Measurements from ENCODE around the gene TPRG1.
"Not testable (repeated sequence)": the region's sequence is repeated elsewhere in the genome, so short reads cannot be mapped to it uniquely, and the experiment has no call there.

TPRG1 gene

DNA sequence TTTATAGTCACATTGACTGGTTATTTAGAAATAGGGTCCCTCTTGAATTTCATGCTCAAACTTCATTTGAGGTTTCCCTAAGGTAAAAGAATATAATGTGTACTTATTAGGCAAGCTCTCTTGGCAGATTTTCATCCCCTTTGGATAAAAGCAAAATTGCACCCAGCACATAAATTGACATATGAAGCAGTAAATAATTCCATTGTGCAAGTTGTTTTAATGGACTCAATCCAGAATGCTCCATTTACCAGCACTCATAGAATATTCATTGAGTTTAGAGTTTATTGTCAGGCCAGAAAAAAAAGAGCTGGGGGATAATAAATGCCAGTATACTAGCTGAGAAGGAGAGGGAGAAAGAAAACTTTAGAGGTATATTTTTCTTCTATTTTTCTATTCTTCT lies 136.8 kb downstream of the TPRG1 start:
- DNase-seq (no peak), ATAC-seq (replicated peaks) (no peak)
- peak overlapping the region; percentile 85 for H3K27ac Mint-ChIP-seq
- no peak overlapping the region for H3K4me3 Mint-ChIP-seq
- H3K36me3 Mint-ChIP-seq, result no peaks in the 10 kb centered on the region
- H3K4me1 Mint-ChIP-seq, result peaks cover 0 to 7% of the 10 kb centered on the region in 2 donors
- H3K27me3 Mint-ChIP-seq, result peaks cover 5 to 18% of the 10 kb centered on the region in 2 donors
- H3K9me3 Mint-ChIP-seq, result no peaks in the 10 kb centered on the region

DNA sequence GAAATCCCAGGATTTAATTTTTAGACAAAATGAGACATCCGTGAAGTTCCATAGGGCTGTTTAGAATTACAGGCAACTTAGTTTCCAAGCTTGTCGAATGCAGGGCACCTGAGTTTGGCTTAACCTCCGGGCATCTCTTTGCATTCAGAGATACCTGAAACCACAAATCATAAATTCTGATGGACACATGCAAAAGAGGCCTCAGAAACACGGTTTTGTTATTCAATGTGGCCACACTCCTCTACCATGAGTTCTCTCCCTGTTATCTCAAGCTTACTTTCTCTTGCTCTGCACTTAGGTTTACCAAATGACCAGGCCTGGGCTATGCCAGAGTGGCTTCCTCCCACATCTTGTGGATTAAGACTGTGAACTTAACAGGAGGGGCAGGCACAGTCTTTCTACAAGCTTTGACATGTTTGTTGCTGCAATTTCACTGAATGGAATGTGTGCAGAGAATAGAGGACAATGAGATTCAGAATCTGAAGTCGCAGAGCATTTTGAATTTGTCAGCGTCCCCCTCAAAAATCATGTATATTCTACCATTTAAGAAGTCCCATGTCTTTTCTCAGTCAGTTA lies 137.7 kb downstream of the TPRG1 start:
- Mint-ChIP-seq H3K27ac (no peak overlapping the region), H3K27me3 (peaks cover 11 to 23% of the 10 kb centered on the region in 2 donors), H3K4me1 (peaks cover 0 to 7% of the 10 kb centered on the region in 2 donors), H3K36me3 (no peaks in the 10 kb centered on the region), H3K9me3 (no peaks in the 10 kb centered on the region), H3K4me3 (no peak overlapping the region)
- DNase-seq (no peak), ATAC-seq (replicated peaks) (no peak)

DNA sequence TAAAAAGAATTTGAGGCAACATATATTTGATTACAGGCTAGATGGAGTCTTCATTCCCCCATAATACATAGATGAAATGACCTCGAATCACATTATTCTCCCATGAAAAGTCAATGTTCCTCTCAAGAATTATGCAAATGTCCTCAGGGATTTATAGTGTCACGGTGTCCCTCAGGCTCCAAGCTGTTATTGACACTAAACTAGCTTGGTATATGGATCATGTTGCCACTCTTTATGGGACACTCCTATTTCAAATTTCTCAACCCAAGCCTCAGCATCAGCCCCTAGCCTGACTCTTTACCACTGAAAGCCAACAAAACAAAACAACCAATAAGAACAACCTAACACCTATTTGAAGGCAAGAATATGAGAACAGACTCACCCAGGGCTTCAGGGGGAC lies 139.8 kb downstream of the TPRG1 start:
- Mint-ChIP-seq H3K27me3 (peaks cover 11 to 30% of the 10 kb centered on the region in 2 donors), H3K4me1 (peaks cover 0 to 7% of the 10 kb centered on the region in 2 donors), H3K4me3 (no peak overlapping the region), H3K27ac (no peak overlapping the region), H3K36me3 (no peaks in the 10 kb centered on the region), H3K9me3 (no peaks in the 10 kb centered on the region)
- ATAC-seq (replicated peaks), result no peak
- no peak for DNase-seq

DNA sequence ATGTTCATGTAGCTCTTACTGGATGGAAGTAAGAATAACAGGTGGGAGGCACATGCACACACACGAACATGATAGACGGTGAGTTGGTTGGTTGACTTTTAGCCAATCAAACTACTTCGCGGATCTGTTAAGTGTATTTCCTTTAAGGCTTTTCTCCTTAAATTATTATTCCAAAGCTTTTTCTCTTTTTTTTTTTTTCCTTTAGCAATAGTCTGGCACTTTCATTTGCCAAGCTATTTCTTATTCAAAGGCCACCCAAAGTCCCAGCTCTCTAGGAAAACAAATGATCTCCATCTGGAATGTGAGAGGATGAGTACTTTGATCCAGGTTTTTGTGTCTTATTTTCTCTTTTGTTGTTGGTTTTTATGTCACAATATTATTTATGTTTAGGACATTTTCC lies 141.1 kb downstream of the TPRG1 start:
- no peak for ATAC-seq (replicated peaks)
- peaks cover 0 to 3% of the 10 kb centered on the region in 2 donors for H3K4me1 Mint-ChIP-seq
- no peaks in the 10 kb centered on the region for H3K9me3 Mint-ChIP-seq
- H3K27me3 Mint-ChIP-seq, result peaks cover 11 to 32% of the 10 kb centered on the region in 2 donors
- no peak for DNase-seq
- no peaks in the 10 kb centered on the region for H3K36me3 Mint-ChIP-seq
- H3K4me3 Mint-ChIP-seq, result no peak overlapping the region
- H3K27ac Mint-ChIP-seq, result no peak overlapping the region

DNA sequence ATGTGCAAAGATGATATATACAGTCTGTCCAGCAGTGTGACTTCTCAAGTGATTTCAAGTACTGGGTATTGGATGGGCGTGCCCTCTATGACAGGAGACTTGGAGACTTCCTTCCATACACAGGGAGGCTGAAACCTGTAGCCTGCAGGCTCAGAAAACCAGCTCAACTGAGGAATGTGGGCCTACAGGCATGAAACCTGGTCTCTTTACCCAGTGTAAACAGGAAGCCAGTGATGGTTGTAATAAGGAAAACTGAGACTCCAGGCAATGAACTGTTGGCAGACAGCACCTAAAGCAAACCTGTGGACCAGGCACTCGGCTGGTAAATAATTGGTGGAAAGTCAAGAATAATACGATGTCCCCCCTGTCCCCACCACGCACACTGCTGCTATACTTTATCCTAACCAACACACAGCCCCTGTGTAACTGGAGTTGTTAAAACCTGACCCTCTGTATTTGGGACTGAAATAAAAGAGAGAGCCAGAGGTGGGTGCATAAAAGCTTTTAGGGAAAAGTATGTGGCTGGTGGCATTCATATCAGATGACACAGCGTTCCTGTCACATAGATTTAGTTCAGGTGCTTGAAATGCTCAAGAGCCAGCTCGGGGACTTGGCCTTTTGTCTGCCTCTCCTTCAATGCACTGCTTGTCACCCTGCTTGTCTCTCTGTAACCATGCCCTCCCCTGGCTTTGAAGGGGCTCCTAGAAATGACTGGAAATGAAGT lies 144.7 kb downstream of the TPRG1 start:
- no peak for ATAC-seq (replicated peaks)
- Mint-ChIP-seq H3K27me3 (peaks cover 21 to 54% of the 10 kb centered on the region in 2 donors), H3K4me3 (no peak overlapping the region), H3K27ac (no peak overlapping the region), H3K4me1 (no peaks in the 10 kb centered on the region), H3K36me3 (no peaks in the 10 kb centered on the region), H3K9me3 (no peaks in the 10 kb centered on the region)
- DNase-seq, result no peak

DNA sequence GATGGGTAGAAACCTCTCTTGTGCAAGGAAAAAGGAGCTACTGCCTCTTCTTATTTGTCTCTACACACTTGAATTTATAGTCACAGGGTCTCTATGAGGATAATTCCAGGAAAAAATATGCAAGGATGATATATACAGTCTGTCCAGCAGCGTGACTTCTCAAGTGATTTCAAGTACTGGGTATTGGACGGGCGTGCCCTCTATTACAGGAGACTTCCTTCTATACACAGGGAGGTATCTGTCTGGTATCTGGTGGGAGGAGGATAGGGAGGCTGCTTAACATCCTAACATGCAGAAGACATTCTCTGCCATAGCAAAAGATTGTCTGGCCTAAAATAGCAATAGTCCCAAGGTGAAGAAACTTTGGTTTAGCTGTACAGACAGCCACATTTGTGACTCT lies 146.1 kb downstream of the TPRG1 start:
- Mint-ChIP-seq H3K27ac (no peak overlapping the region), H3K27me3 (peaks cover 30 to 56% of the 10 kb centered on the region in 2 donors), H3K36me3 (peaks cover 0 to 7% of the 10 kb centered on the region in 2 donors), H3K4me1 (peaks cover 0 to 2% of the 10 kb centered on the region in 2 donors), H3K9me3 (peaks cover 0 to 8% of the 10 kb centered on the region in 2 donors), H3K4me3 (no peak overlapping the region)
- ATAC-seq (replicated peaks), result no peak
- no peak for DNase-seq

DNA sequence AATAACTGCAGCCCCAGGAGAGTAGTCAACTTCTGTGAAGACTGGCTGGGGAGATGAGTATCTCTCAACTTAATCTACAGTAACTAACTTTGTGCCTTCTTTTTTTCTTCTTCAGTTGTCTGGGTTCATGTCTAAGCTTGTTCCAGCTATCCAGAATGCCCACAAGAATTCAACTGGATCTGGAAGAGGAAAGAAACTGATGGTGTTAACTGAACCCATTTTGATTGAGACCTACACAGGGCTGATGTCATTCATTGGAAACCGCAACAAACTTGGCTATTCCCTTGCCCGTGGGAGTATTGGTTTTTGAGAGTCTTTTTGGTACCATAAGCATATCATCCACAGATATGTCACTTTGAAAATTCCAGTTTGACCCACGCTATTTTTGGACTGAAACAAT lies 148.7 kb downstream of the TPRG1 start:
- DNase-seq (no peak), ATAC-seq (replicated peaks) (no peak)
- H3K4me3 Mint-ChIP-seq, result no peak overlapping the region
- peaks cover 0 to 7% of the 10 kb centered on the region in 2 donors for H3K36me3 Mint-ChIP-seq
- peaks cover 6 to 9% of the 10 kb centered on the region in 2 donors for H3K9me3 Mint-ChIP-seq
- H3K4me1 Mint-ChIP-seq, result peaks cover 7 to 16% of the 10 kb centered on the region in 2 donors
- no peak overlapping the region for H3K27ac Mint-ChIP-seq
- peaks cover 24 to 43% of the 10 kb centered on the region in 2 donors for H3K27me3 Mint-ChIP-seq

DNA sequence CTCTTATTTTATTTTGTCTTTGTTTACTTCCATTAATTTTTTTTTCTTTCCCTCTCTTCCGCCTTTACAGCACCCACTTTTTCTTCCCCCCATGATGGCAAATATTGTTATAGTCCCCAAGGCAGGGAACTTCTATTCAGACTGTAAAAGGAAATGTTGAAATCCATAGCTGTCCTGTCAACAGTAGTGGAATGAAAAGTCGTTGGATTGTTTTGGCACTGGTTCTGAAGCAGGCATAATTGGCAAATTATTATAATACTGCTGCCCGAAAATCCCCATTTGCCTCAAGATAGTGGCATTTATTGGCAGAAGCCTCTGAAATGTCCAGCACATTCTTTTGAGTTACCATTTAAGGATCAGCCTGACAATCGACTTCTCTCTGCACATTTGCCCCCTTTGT lies 150.6 kb downstream of the TPRG1 start:
- Mint-ChIP-seq H3K36me3 (peaks cover 0 to 7% of the 10 kb centered on the region in 2 donors), H3K9me3 (peaks cover 6 to 9% of the 10 kb centered on the region in 2 donors), H3K4me1 (peaks cover 8 to 18% of the 10 kb centered on the region in 2 donors), H3K27ac (no peak overlapping the region), H3K27me3 (peaks cover 24 to 39% of the 10 kb centered on the region in 2 donors), H3K4me3 (no peak overlapping the region)
- ATAC-seq (replicated peaks), result no peak
- no peak for DNase-seq

DNA sequence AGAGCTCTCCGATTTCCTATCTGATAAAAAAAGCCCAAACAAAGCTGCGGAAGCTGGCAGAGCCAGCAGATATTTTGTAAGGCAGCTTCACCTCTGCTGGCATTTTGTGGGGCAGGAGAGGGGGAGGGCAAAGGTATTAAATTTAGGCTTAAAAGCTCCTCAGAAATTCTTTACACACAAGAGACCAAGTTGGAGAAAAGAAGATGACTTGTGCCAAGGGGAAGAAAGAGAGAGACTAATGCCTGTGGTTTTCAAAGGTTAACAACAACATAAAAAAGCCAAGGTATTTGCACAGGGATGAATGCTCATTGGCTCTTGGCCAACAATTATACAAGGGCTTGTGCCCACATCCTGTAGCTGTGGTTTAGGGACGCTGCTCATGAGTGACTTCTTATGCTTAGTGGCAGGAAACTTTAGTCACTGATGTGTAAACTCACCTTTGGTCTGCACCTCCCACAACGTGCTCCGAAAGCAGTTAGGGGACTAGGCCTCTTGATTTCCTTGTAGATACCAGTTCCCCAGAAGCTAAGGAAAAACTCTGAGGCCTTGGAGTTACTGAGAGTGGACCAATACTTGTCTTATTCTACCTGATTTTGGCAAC lies 152.9 kb downstream of the TPRG1 start:
- ATAC-seq (replicated peaks), result peak; percentile 99
- H3K9me3 Mint-ChIP-seq, result peaks cover 6 to 9% of the 10 kb centered on the region in 2 donors
- H3K4me3 Mint-ChIP-seq, result peak overlapping the region; percentile 44 to 51
- peaks cover 0 to 7% of the 10 kb centered on the region in 2 donors for H3K36me3 Mint-ChIP-seq
- peaks cover 8 to 18% of the 10 kb centered on the region in 2 donors for H3K4me1 Mint-ChIP-seq
- H3K27me3 Mint-ChIP-seq, result peaks cover 23 to 25% of the 10 kb centered on the region in 2 donors
- DNase-seq, result peak; percentile 75
- peak overlapping the region; percentile 77 for H3K27ac Mint-ChIP-seq

DNA sequence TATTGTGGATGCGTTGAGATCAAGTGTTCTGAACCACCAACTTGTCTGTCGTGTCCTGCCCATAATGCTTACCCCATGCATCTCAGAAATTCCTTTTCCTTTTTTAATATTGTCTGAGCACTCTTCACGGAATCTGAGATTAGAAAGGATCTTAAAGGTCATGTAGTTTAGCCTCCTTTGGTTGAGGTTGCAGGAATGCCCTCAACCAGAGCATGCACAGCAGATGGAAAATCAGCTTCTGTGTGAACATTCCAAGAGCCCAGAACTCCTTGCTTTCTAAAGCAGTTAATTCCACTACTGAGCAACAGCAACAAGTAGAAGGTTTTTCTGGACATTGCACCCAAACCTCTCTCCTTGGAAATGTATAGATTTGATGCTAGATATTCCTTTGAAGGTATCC lies 153.7 kb downstream of the TPRG1 start:
- no peak for ATAC-seq (replicated peaks)
- H3K36me3 Mint-ChIP-seq, result peaks cover 0 to 7% of the 10 kb centered on the region in 2 donors
- H3K4me1 Mint-ChIP-seq, result peaks cover 8 to 18% of the 10 kb centered on the region in 2 donors
- no peak overlapping the region for H3K4me3 Mint-ChIP-seq
- no peak overlapping the region for H3K27ac Mint-ChIP-seq
- DNase-seq, result no peak
- peaks cover 6 to 9% of the 10 kb centered on the region in 2 donors for H3K9me3 Mint-ChIP-seq
- H3K27me3 Mint-ChIP-seq, result peaks cover 21 to 27% of the 10 kb centered on the region in 2 donors

DNA sequence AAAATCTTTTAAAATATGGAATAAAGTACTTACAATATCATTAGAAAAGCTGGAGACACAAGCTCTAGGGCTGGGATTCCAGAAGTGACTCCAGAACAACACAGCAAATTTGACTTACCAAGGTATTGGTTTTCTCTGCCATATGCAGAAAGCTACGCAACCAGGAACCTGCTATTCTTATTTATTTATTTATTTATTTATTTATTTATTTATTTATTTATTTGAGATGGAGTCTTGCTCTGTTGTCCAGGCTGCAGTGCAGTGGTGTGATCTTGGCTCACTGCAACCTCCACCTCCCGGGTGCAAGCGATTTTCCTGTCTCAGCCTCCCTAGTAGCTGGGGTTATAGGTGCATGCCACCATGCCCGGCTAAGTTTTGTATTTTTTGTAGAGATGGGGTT lies 157.9 kb downstream of the TPRG1 start:
- not testable (repeated sequence) for H3K4me3 Mint-ChIP-seq; DNase-seq; H3K36me3 Mint-ChIP-seq; H3K9me3 Mint-ChIP-seq; ATAC-seq (replicated peaks); H3K27ac Mint-ChIP-seq
- H3K4me1 Mint-ChIP-seq, result peaks cover 2 to 11% of the 10 kb centered on the region in 2 donors
- peaks cover 20 to 24% of the 10 kb centered on the region in 2 donors for H3K27me3 Mint-ChIP-seq

DNA sequence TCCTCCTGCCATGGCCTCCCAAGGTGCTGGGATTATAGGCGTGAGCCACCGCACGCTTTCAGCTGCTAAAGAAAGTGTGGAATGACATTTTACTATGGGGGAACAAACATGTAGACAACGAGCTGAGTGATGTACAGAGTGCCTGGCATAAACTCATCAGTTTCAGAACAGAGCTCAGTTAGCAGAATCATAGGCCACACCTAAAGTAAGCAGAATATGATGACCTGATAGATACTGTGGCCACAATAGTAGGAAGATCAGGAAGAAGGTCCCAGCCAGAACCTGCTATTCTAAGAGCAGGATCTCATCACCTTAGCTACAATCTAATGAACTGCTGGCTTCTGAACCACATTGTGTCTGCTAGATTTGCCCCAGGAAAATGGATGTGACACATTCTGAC lies 158.3 kb downstream of the TPRG1 start:
- no peak overlapping the region for H3K27ac Mint-ChIP-seq
- no peak for ATAC-seq (replicated peaks)

DNA sequence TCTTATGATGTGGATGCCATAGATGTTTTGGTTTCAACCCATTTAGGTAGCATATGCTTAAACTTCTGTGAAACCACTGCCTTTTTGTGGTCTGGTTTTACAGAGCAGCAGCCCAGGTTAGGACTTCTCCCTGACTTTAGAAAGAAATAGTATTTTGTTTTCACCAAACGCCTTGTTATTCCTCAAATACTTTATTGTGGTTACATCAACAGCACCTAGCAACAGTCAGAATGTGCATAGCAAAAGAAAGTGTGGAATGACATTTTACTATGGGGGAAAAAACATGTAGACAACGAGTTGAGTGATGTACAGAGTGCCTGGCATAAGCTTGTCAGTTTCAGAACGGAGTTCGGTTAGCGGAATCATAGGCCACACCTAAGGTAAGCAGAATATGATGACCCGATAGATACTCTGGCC lies 159.2 kb downstream of the TPRG1 start:
- H3K4me3 Mint-ChIP-seq, result no peak overlapping the region
- ATAC-seq (replicated peaks), result no peak
- H3K36me3 Mint-ChIP-seq, result no peaks in the 10 kb centered on the region
- no peaks in the 10 kb centered on the region for H3K9me3 Mint-ChIP-seq
- DNase-seq, result no peak
- no peak overlapping the region for H3K27ac Mint-ChIP-seq
- peaks cover 20 to 24% of the 10 kb centered on the region in 2 donors for H3K27me3 Mint-ChIP-seq
- H3K4me1 Mint-ChIP-seq, result no peaks in the 10 kb centered on the region

More for the DNA sequence above, 158.3 kb downstream of the TPRG1 start:
- peaks cover 0 to 2% of the 10 kb centered on the region in 2 donors for H3K9me3 Mint-ChIP-seq
- peaks cover 2 to 6% of the 10 kb centered on the region in 2 donors for H3K4me1 Mint-ChIP-seq
- no peak for DNase-seq
- no peak overlapping the region for H3K4me3 Mint-ChIP-seq
- no peaks in the 10 kb centered on the region for H3K36me3 Mint-ChIP-seq
- peaks cover 20 to 24% of the 10 kb centered on the region in 2 donors for H3K27me3 Mint-ChIP-seq

DNA sequence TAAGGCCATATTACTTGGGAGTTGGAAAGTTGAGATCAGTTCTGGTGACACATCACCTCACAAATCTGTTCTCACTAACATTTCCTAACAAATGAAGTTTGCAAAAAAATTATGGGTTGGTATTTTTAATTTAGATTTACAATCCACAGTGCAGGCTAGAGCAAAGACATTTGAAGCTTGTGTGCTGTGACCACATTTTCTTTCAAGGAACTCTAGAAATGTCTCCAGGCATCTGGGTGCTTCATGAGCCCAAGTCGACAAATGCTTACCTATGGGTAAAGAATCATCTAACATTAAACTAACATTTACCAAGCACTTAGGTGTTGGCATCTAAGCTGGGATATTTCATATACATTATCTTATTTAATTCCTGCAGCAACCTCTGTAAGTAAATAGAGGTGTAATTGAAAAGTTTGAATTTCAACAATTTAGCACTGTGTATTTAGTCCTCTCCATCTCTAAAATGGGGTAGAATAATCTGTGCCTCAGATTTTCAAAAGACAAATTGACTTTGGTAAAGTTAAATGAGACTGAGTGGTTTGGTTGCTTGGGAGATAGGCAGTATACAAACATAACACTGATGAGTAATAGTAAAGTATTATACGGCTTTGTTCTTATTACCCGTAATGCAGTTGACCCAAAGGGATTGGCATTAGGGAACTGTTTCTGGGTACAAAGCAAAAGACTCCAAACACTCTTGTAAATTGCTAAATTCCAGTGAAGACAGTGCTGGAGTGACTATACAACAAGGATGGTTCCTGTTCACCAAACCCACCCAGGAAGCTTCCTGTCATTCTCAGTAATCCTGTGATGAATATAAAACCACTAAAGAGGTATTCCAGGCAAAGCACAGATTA lies 162.5 kb downstream of the TPRG1 start:
- Mint-ChIP-seq H3K9me3 (no peaks in the 10 kb centered on the region), H3K27ac (no peak overlapping the region), H3K36me3 (no peaks in the 10 kb centered on the region), H3K4me1 (no peaks in the 10 kb centered on the region), H3K27me3 (peaks cover 22 to 38% of the 10 kb centered on the region in 2 donors), H3K4me3 (no peak overlapping the region)
- DNase-seq, result no peak
- ATAC-seq (replicated peaks), result no peak
